ENCODE results near the gene RNH1.
A peak's percentile ranks its signal among the peaks of the same experiment; 100 is the strongest.

RNH1 gene

GRCh38 chr11:447923-448731 lies 58.9 kb downstream of the RNH1 start:
- peak; percentile 74 to 75 for TF ChIP-seq CTCF (IDR thresholded peaks at IDR 0.05)
- peaks cover 0 to 14% (median 0%) of the 10 kb centered on the region in 3 donors for H3K36me3 ChIP-seq
- H3K4me3 ChIP-seq, result peak overlapping the region; percentile 58 to 64
- peaks cover 0 to 24% of the 10 kb centered on the region in 2 donors for H3K27me3 ChIP-seq
- peak; percentile 95 to 96 for DNase-seq
- H3K4me1 ChIP-seq, result peaks cover 0 to 35% (median 29%) of the 10 kb centered on the region in 4 donors
- H3K9me3 ChIP-seq, result no peaks in the 10 kb centered on the region
- intact Hi-C loops (cut with DNase I; ENCODE audit: low total_unique reads), result loop anchor here (5.0 kb wide), 1 partner anchor 241 kb away; the partner anchor contains the start of genes BET1L and RIC8A
- H3K27ac ChIP-seq, result peak overlapping the region; percentile 84 to 89

GRCh38 chr11:446891-447290 lies 60.2 kb downstream of the RNH1 start:
- intact Hi-C loops (cut with DNase I; ENCODE audit: low total_unique reads), result loop anchor here (5.0 kb wide), 1 partner anchor 240 kb away; the partner anchor contains the start of genes BET1L and RIC8A
- Histone ChIP-seq H3K4me3 (no peak overlapping the region), H3K36me3 (peaks cover 0 to 2% (median 0%) of the 10 kb centered on the region in 3 donors), H3K27ac (no peak overlapping the region), H3K27me3 (peaks cover 0 to 36% of the 10 kb centered on the region in 2 donors), H3K9me3 (no peaks in the 10 kb centered on the region), H3K4me1 (peaks cover 0 to 31% (median 27%) of the 10 kb centered on the region in 4 donors)
- TF ChIP-seq CTCF (IDR thresholded peaks at IDR 0.05), result no peak
- DNase-seq, result no peak

- Histone ChIP-seq H3K27me3 (peaks cover 0 to 46% of the 10 kb centered on the region in 2 donors), H3K4me3 (no peak overlapping the region), H3K9me3 (no peaks in the 10 kb centered on the region), H3K4me1 (peaks cover 0 to 30% (median 17%) of the 10 kb centered on the region in 4 donors), H3K36me3 (no peaks in the 10 kb centered on the region), H3K27ac (no peak overlapping the region)
- DNase-seq, result no peak
- intact Hi-C loops (cut with DNase I; ENCODE audit: low total_unique reads), result loop anchor here (5.0 kb wide), 1 partner anchor 239 kb away; the partner anchor contains the start of genes BET1L and RIC8A
- TF ChIP-seq CTCF (IDR thresholded peaks at IDR 0.05), result no peak
Measured at GRCh38 chr11:445765-446588, 61.1 kb downstream of the RNH1 start.
